GM12864 (cell line): ENCODE data around the gene ARL8B.

Experiments used
- DNase-seq: peaks from one replicate; pipeline ENCODE4 v3.0.0-alpha.2; 2011; ENCODE audit warnings: low read depth
- H3K4me3 ChIP-seq: 2 replicates; pipeline ENCODE4 v1.5.1; 2011; ENCODE audit warnings: mild to moderate bottlenecking, low read depth, low read length, control low read depth
- TF ChIP-seq, protein P1 (sequence below): IDR thresholded peaks from 2 replicates; pipeline ENCODE4 v1.5.1; 2011; ENCODE audit warnings: low read depth, mild to moderate bottlenecking, moderate library complexity, low read length, control low read depth, inconsistent platforms; ENCODE audit errors: missing control alignments

Gene ARL8B

DNA sequence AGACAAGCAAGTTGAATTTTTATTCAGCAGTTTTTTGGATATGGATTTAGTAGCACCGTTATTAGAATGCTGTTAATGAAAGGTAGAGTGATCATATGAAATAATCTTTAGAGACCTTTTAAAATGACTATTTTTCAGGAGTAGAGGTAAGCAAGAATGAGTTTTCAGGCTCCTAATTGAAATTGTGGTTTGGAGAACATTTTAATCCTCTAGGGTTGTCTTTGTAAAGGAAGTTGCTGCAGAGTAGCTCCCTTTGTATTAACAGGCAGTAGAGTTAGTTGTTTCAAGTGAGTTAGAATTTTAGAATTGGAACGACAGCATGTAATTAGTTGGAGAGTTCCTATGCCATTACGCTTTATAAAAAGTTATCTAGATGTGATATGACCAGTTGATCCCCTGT is 38.2 kb downstream of the ARL8B start:
- TF ChIP-seq, protein P1, sequence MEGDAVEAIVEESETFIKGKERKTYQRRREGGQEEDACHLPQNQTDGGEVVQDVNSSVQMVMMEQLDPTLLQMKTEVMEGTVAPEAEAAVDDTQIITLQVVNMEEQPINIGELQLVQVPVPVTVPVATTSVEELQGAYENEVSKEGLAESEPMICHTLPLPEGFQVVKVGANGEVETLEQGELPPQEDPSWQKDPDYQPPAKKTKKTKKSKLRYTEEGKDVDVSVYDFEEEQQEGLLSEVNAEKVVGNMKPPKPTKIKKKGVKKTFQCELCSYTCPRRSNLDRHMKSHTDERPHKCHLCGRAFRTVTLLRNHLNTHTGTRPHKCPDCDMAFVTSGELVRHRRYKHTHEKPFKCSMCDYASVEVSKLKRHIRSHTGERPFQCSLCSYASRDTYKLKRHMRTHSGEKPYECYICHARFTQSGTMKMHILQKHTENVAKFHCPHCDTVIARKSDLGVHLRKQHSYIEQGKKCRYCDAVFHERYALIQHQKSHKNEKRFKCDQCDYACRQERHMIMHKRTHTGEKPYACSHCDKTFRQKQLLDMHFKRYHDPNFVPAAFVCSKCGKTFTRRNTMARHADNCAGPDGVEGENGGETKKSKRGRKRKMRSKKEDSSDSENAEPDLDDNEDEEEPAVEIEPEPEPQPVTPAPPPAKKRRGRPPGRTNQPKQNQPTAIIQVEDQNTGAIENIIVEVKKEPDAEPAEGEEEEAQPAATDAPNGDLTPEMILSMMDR, result no peak
- no peak overlapping the region for H3K4me3 ChIP-seq
- DNase-seq, result no peak

DNA sequence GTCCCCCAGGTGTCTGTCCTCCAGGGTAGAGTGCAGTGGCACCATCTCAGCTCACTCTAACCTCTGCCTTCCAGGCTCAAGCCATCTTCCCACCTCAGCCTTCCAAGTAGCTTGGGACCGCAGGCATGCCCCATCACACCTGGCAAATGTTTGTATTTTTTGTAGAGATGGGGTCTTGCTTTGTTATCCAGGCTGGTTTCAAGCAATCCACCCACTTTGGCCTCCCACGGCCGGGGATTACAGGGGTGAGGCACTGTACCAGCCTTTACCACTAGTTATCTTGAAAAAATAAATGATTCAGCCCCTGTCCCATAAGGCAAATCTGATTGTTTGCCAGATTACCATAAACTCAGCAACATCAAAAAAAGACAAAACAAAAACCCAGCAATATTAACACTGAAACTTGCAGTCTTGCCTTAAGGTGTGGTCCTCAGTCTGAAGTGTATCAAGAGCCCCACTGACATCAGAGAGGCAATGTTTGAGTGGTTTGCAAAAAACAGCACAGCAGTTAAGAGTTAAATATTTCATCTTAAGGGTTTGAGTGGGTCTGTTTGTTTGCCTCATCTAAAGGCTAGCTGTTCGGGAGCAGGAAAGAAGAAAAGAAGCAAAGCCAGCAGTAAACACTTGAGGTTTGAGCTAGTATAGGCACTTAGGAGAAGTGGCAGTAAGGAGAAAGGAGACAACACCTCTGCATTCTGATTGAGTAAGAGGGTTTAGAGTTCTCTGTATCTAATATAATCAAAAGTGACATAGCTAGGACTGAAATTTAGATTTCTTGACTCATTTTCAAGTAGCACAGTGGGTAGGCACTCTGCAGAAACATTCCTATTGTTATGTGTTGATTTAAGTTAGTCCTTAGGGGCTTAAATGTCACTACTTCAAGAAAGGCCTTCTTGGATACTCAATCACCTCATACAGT is 39.1 kb downstream of the ARL8B start:
- TF ChIP-seq, protein P1, result no peak

DNA sequence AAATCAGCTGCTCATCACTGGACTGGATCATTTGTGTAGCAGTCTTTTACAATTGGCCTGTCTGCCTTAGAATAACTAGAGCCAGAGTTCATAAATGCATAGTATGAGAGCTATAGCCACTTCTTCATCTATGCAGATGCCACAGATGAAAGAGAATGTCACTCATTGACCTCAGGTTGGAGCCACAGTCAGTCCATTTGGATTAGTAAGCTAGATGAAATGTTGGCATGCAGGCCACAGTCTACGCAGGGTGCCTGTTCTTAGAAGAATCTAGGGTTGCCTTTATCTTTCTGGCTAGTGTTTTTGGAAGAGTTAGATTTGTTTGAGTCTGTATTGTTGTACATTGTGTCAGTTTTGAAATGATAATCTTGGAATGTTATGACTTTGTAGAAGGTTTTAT is 40.0 kb downstream of the ARL8B start:
- no peak for DNase-seq
- TF ChIP-seq, protein P1, result no peak
- no peak overlapping the region for H3K4me3 ChIP-seq

More for the DNA sequence above, 39.1 kb downstream of the ARL8B start:
- DNase-seq, result no peak
- no peak overlapping the region for H3K4me3 ChIP-seq

DNA sequence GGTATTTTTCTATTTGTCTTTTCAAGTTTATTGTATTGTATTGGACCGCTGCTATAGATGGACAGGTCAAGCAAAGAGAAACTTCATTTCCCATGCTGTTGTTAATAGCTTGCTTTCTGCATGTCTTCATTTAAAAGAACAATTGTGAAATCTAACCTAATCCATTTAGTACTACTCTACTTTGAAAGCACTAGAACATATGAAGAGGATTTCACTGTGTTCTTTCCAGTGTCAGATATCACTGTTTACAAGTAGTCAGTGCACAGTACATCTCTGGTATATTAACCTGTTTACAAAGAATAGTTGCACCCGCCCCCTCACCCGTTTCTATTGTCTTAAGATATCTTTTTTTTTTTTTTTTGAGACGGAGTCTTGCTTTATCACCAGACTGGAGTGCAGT is 43.6 kb downstream of the ARL8B start:
- TF ChIP-seq, protein P1, result no peak
- DNase-seq, result no peak
- no peak overlapping the region for H3K4me3 ChIP-seq

DNA sequence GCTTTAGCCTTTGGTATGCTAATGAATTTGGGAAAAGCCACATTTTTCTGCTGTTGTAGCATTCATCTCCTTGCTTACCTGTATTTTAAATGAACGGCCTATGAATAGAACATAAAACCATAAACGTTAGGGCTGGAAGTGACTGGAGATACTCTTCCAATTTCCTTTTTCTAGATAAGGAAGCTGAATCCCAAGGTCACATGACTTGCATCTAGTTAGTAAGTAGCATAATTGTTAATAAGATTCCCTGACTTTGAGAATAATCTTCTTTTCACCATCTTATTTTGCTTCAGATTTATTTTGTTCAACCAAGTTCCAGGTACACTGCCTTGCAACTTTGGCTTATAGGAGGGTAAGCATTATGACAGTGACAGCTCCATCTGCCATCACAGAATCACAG is 44.8 kb downstream of the ARL8B start:
- TF ChIP-seq, protein P1, result no peak

DNA sequence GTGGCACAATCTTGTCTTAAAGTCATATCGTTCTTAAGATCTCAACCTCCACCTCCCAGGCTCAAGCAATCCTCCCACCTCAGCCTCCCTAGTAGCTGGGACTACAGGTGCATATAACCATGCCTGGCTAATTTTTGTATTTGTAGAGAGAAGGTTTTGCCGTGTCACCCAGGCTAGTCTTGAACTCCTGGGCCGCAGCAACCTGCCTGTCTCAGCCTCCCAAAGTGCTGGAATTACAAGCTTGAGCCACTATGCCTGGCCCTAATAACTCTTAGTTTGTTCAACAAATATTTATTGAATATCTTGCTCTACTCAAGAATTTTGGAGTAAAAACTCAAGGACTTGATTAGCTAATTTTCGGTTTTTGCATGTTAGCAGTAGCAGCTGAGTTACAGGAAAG is 46.0 kb downstream of the ARL8B start:
- no peak for DNase-seq
- H3K4me3 ChIP-seq, result no peak overlapping the region
- TF ChIP-seq, protein P1, result no peak

More for the DNA sequence above, 44.8 kb downstream of the ARL8B start:
- H3K4me3 ChIP-seq, result no peak overlapping the region
- DNase-seq, result no peak

DNA sequence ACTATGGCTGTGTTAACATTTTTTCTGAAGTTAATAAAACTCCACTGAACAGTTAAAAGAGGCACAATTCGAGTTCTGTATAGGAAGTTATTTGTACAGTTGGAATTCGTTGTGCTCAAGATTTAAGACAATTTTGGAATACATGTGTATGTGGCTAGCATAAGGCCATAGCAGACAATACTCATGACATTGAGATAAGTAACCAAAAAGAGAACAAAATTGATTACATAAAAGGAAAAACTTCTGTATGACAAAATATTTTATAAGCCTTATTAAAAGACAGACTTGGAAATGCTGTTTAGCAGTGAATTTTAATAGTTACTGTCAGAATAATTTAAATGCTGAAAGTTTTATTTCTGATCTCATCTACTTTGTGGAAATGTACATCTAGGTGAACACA is 47.7 kb downstream of the ARL8B start:
- TF ChIP-seq, protein P1, result no peak
- H3K4me3 ChIP-seq, result no peak overlapping the region
- no peak for DNase-seq
